RWPE2 (cell line): ENCODE results near the gene KCNMB2.

Source experiments
- ATAC-seq: fragments of 200-7000 bp; cut with Tn5 transposase; 3 replicates; pipeline ENCODE4 v1.9.1; 2021; ENCODE audit warnings: low read depth
- DNase-seq: peaks from one replicate; pipeline ENCODE4 v3.0.0-alpha.2; 2020; ENCODE audit warnings: low spot score
- H3K27ac ChIP-seq: fragments of 450-650 bp; 2 replicates; pipeline ENCODE4 v1.5.1; 2017; ENCODE audit warnings: mild to moderate bottlenecking; ENCODE audit not compliant: poor library complexity, severe bottlenecking
- H3K27me3 ChIP-seq: fragments of 250-450 bp; sonication (Bioruptor Pico); 2 replicates; pipeline ENCODE4 v1.5.1; 2021; ENCODE audit warnings: mild to moderate bottlenecking, moderate library complexity; ENCODE audit not compliant: insufficient read depth, poor library complexity, severe bottlenecking
- H3K36me3 ChIP-seq: fragments of 250-450 bp; sonication (Bioruptor Pico); 2 replicates; pipeline ENCODE4 v1.5.1; 2020; ENCODE audit warnings: low read depth, mild to moderate bottlenecking, moderate library complexity
- H3K4me1 ChIP-seq: fragments of 250-450 bp; sonication (Bioruptor Pico); 2 replicates; pipeline ENCODE4 v1.5.1; 2021; ENCODE audit warnings: mild to moderate bottlenecking, moderate library complexity; ENCODE audit not compliant: insufficient read depth, poor library complexity, severe bottlenecking
- H3K4me3 ChIP-seq: fragments of 250-450 bp; sonication (Bioruptor Pico); 2 replicates; pipeline ENCODE4 v1.5.1; 2021; ENCODE audit warnings: mild to moderate bottlenecking, moderate library complexity; ENCODE audit not compliant: severe bottlenecking
- H3K9me3 ChIP-seq: fragments of 250-450 bp; sonication (Bioruptor Pico); 2 replicates; pipeline ENCODE4 v1.5.1; 2021; ENCODE audit warnings: mild to moderate bottlenecking, moderate library complexity; ENCODE audit not compliant: severe bottlenecking
- TF ChIP-seq, protein P1 (sequence below): fragments of 450-650 bp; IDR thresholded peaks from one replicate; pipeline ENCODE4 v1.5.1; 2017; ENCODE audit warnings: mild to moderate bottlenecking, moderate library complexity; ENCODE audit not compliant: poor library complexity, severe bottlenecking

The KCNMB2 gene

DNA sequence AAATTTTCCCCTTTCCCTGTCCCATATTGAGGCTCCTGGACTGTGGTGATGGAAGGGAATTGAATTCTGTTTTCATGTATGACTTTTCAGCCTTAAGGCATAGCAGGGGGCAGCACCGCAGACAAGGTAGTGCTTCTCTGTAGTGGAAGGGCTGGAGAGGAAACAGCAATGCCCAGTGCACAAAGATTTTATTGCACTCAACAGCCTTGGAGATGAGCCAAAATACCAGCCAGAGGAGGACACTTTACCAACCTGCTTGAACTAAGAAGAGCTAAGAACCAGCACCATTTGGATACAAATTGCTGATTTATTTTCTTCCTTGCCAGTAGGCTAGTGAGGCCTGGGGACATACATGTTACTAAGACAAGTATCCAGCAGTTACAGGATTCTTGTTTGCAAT lies 98.7 kb downstream of the KCNMB2 start:
- ATAC-seq (no peak), DNase-seq (no peak)
- Histone ChIP-seq H3K4me3 (no peak overlapping the region), H3K9me3 (no peaks in the 10 kb centered on the region), H3K27me3 (no peaks in the 10 kb centered on the region), H3K36me3 (no peaks in the 10 kb centered on the region), H3K27ac (no peak overlapping the region), H3K4me1 (no peaks in the 10 kb centered on the region)
- TF ChIP-seq, protein P1, sequence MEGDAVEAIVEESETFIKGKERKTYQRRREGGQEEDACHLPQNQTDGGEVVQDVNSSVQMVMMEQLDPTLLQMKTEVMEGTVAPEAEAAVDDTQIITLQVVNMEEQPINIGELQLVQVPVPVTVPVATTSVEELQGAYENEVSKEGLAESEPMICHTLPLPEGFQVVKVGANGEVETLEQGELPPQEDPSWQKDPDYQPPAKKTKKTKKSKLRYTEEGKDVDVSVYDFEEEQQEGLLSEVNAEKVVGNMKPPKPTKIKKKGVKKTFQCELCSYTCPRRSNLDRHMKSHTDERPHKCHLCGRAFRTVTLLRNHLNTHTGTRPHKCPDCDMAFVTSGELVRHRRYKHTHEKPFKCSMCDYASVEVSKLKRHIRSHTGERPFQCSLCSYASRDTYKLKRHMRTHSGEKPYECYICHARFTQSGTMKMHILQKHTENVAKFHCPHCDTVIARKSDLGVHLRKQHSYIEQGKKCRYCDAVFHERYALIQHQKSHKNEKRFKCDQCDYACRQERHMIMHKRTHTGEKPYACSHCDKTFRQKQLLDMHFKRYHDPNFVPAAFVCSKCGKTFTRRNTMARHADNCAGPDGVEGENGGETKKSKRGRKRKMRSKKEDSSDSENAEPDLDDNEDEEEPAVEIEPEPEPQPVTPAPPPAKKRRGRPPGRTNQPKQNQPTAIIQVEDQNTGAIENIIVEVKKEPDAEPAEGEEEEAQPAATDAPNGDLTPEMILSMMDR: no peak

DNA sequence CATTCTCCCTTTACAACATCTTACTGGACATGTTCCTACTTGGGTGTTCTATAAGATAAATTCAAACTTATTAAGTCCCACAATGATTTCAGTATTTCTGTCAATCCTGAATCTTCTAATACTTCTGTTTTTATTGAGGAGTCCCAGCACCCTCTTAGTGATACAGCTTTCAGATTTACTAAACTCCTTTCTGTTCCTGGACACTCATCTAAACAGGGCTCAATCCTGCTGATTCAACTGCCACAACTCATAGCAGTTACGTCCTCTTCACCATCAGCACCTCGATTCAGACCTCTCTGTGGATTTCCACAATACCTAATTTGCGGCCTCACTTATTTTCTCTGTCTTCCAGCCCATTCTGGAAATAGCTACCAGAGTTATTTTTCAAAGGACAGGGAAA lies 101.6 kb downstream of the KCNMB2 start:
- Histone ChIP-seq H3K27me3 (no peaks in the 10 kb centered on the region), H3K9me3 (no peaks in the 10 kb centered on the region), H3K27ac (no peak overlapping the region), H3K36me3 (no peaks in the 10 kb centered on the region), H3K4me3 (no peak overlapping the region), H3K4me1 (no peaks in the 10 kb centered on the region)
- TF ChIP-seq, protein P1: no peak
- no peak for ATAC-seq
- no peak for DNase-seq

DNA sequence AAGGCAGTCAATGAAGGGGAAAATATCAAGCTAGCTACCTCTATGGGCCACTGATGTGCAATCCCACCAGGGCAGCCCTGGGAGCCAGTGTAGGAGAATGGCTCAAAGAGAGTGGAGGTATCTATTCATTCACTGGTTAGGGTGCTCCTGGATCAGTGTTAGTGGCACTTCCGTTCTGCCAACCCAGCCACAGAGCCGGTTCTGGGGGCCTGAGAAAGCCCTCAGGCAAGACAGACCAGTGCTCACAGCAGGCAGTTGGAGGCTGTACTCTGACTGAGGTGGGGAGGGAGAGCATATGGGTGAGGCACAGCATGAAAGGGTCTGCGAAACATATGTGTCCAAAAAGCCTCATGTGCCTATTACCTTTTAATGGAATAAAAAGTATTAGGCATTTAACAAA lies 109.3 kb downstream of the KCNMB2 start:
- ATAC-seq: no peak
- Histone ChIP-seq H3K4me1 (no peaks in the 10 kb centered on the region), H3K27me3 (no peaks in the 10 kb centered on the region), H3K36me3 (no peaks in the 10 kb centered on the region), H3K9me3 (no peaks in the 10 kb centered on the region), H3K4me3 (no peak overlapping the region), H3K27ac (no peak overlapping the region)
- no peak for DNase-seq
- TF ChIP-seq, protein P1: no peak

DNA sequence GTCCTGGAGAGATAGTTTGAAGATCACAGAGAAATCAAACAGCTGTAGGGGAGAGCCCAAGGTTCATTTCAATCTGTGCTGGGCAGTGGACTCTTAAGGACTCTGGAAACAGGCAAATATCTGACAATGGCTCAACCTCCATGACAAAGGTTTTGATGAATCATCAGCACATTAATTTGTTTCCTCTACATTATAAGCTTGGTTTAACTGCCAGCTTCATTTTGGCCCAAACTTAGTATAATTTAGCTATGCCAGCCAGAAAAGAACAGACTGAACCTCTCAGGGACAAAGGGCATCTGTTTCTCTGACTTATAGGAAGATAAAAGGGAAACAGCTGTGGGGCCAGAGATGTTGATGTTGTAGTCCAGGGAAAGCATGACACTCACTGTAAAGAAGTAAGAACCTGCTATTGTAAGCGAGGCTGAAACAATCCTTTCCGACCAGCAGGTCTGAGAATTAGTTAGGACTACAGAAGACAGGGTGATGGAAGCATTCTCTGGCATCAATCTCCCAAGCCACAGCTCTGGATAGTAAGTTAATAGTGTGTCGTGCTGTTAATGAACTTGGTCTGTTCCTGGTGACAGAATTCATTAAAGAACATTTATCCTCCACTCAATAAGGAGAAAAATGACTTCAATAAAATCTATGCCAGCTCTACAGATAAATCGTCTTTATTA lies 110.1 kb downstream of the KCNMB2 start:
- DNase-seq (no peak), ATAC-seq (no peak)
- Histone ChIP-seq H3K9me3 (no peaks in the 10 kb centered on the region), H3K4me3 (no peak overlapping the region), H3K36me3 (no peaks in the 10 kb centered on the region), H3K4me1 (no peaks in the 10 kb centered on the region), H3K27me3 (no peaks in the 10 kb centered on the region), H3K27ac (no peak overlapping the region)
- TF ChIP-seq, protein P1: no peak

DNA sequence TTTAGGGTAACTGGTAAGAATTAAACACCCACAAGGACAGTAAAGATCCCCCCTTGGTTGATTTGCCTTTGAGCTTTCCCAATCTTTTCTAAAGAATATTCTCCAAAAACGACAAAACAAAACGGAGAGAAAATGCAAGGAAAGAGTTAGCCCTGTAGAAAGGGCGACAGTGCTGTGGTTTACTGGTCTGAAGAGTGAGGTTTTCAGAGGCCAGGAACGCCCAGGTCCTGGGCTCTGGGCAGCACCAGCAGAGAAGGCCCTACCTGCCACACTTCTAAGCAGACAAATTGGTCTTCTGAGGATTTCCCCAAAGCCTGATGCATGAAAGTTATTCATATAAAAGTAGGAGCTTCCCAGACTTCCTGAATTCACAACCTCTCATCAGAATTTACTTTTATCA lies 119.3 kb downstream of the KCNMB2 start:
- no peaks in the 10 kb centered on the region for H3K9me3 ChIP-seq
- no peaks in the 10 kb centered on the region for H3K4me1 ChIP-seq
- no peak overlapping the region for H3K4me3 ChIP-seq
- H3K36me3 ChIP-seq: no peaks in the 10 kb centered on the region
- no peaks in the 10 kb centered on the region for H3K27me3 ChIP-seq
- TF ChIP-seq, protein P1: no peak
- no peak overlapping the region for H3K27ac ChIP-seq
- no peak for ATAC-seq
- no peak for DNase-seq
